MCF 10A (cell line): Measurements from ENCODE around the gene CAP2. TPM values are rescaled to one million over a fixed set of nuclear protein-coding genes. Genes with fewer than 3 reads are reported as not detected.

Experiments
- BruUV-seq: library from RNA; stranded (reverse); fragments of 400-500 nt; replicated peaks from 2 replicates; lab custom pipeline; 2021; lab: Mats Ljungman, UMichigan
- CTCF ChIA-PET: fragments of 300-600 bp; sonication (Branson Sonifier 250); formaldehyde crosslinking; extraction: SDS; loops from one replicate; lab custom pipeline; 2021; ENCODE audit warnings: antibody characterized with exemption, inconsistent platforms; lab: Yijun Ruan, JAX
- POLR2A ChIA-PET: fragments of 300-600, 350-650 bp; sonication (Branson Sonifier 250); formaldehyde crosslinking; extraction: SDS; loops from one replicate; lab custom pipeline; 2020; ENCODE audit warnings: antibody characterized with exemption, inconsistent platforms; lab: Yijun Ruan, JAX
- DNase-seq: peaks from one replicate; pipeline ENCODE4 v3.0.0-alpha.2; 2018; ENCODE audit not compliant: unreplicated experiment
- H3K27ac Mint-ChIP-seq: one replicate; pipeline ENCODE4 v1.8.0; 2022; ENCODE audit warnings: mild to moderate bottlenecking, low read depth, mixed read lengths; ENCODE audit not compliant: unreplicated experiment
- H3K27me3 Mint-ChIP-seq: one replicate; pipeline ENCODE4 v1.8.0; 2022; ENCODE audit warnings: mixed read lengths; ENCODE audit not compliant: insufficient read depth, unreplicated experiment
- H3K36me3 Mint-ChIP-seq: one replicate; pipeline ENCODE4 v1.8.0; 2022; ENCODE audit warnings: mild to moderate bottlenecking, moderate library complexity, mixed read lengths; ENCODE audit not compliant: insufficient read depth, unreplicated experiment
- H3K4me1 Mint-ChIP-seq: one replicate; pipeline ENCODE4 v1.8.0; 2022; ENCODE audit warnings: mixed read lengths; ENCODE audit not compliant: insufficient read depth, unreplicated experiment
- H3K4me3 Mint-ChIP-seq: one replicate; pipeline ENCODE4 v1.8.0; 2022; ENCODE audit warnings: mild to moderate bottlenecking, moderate library complexity, mixed read lengths; ENCODE audit not compliant: unreplicated experiment
- H3K9me3 Mint-ChIP-seq: one replicate; pipeline ENCODE4 v1.8.0; 2022; ENCODE audit warnings: mixed read lengths; ENCODE audit not compliant: unreplicated experiment
- CTCF ChIP-seq: fragments of 200-600 bp; IDR thresholded peaks from one replicate; pipeline ENCODE4 v1.8.0; 2022; ENCODE audit warnings: antibody characterized with exemption, mild to moderate bottlenecking; ENCODE audit not compliant: unreplicated experiment
- intact Hi-C: fragments of 100-400 bp; cut with micrococcal nuclease; formaldehyde crosslinking; loops from 2 replicates; pipeline ENCODE4 v1.14.1; 2022
- total RNA-seq: library from RNA; stranded (reverse); gene quantifications from 2 replicates; pipeline ENCODE4 v1.2.3, GENCODE V29; 2022

Gene CAP2
- total RNA-seq, 1 experiment from 2014 or later: 12.3 TPM

GRCh38 chr6:17367868-17368267, 25.5 kb upstream of the CAP2 start:
- BruUV-seq: no TSS peak
- no peaks in the 10 kb centered on the region for H3K27me3 Mint-ChIP-seq
- peaks cover 8% of the 10 kb centered on the region for H3K9me3 Mint-ChIP-seq
- intact Hi-C loops: no loop called here
- no peak overlapping the region for H3K27ac Mint-ChIP-seq
- no peaks in the 10 kb centered on the region for H3K4me1 Mint-ChIP-seq
- no peak overlapping the region for H3K4me3 Mint-ChIP-seq
- H3K36me3 Mint-ChIP-seq: no peaks in the 10 kb centered on the region
- DNase-seq: no peak
- no peak for TF ChIP-seq CTCF
- CTCF ChIA-PET: no interaction called here
- POLR2A ChIA-PET: interaction anchor here (1.0 kb wide), 1 partner anchor 26 kb away, joined by 3 read pairs; the partner anchor contains the start of gene CAP2

DNA sequence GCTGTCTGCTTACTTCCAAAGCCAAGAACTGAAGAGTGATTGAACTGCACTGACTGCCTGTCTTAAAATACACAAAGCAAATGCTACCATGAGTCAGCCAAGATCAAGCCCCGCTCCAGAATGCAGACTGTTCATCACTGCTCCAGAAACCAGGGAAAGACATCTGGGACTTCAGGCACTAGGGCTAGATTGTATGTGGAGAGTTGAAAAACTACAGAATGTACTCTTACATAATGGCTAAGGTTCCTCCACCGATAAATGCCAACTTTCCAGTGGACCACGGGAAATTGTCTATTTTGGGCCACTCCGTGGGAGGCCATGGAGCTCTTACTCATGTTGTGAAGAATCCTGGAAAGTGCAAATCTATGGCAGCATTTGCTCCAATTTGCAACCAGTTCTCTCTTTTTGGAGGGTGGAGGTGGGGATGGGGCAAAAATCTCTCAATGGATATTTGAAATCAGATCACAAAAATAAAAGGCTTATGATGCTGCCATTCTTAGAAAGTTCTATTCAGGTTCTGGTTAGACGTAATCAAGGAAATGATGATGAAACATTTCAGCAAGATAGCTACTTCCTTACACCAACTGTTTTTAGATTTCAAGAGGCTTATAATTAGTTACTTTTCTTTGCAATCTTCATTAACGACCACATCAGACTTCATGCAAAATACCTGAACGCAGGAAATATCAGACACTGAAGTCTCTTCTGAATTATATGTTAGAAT, 11.8 kb upstream of the CAP2 start:
- no peak overlapping the region for H3K4me3 Mint-ChIP-seq
- no peak overlapping the region for H3K27ac Mint-ChIP-seq
- no peak for DNase-seq
- ChIA-PET CTCF (interaction anchor here (0.6 kb wide), 1 partner anchor 37 kb away, joined by 3 read pairs; no protein-coding TSS in a partner anchor), POLR2A (interaction anchor here (0.6 kb wide), 1 partner anchor 270 kb away, joined by 3 read pairs; no protein-coding TSS in a partner anchor)
- TF ChIP-seq CTCF: no peak
- H3K9me3 Mint-ChIP-seq: no peaks in the 10 kb centered on the region
- intact Hi-C loops: no loop called here
- no peaks in the 10 kb centered on the region for H3K36me3 Mint-ChIP-seq
- H3K27me3 Mint-ChIP-seq: no peaks in the 10 kb centered on the region
- BruUV-seq: no TSS peak
- H3K4me1 Mint-ChIP-seq: peaks cover 6% of the 10 kb centered on the region

DNA sequence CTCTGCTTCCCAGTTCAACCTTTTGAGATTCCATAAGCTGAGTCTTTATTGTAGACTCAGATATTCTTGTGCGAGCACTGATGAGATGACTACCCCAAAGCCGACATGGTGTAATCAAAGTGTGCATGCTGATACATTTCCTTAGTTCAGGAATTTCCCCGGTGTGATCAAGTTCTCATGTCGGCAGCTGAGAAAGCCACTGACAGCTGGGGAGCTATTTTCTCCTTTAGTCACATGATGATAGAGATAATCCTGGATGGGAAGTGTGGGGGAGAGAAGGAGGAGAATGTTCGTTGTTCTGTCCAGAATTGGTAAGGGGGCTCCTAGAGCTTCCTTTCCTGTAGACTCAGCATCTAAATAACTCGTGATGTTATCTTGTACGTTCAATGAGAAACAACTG, 7.7 kb upstream of the CAP2 start:
- POLR2A ChIA-PET: no interaction called here
- DNase-seq: no peak
- Mint-ChIP-seq H3K27me3 (no peaks in the 10 kb centered on the region), H3K27ac (no peak overlapping the region), H3K9me3 (no peaks in the 10 kb centered on the region), H3K4me3 (no peak overlapping the region), H3K36me3 (no peaks in the 10 kb centered on the region), H3K4me1 (peaks cover 21% of the 10 kb centered on the region)
- CTCF ChIA-PET: interaction anchor here (0.7 kb wide), 1 partner anchor 316 kb away, joined by 3 read pairs; no protein-coding TSS in a partner anchor
- no peak for TF ChIP-seq CTCF
- intact Hi-C loops: no loop called here
- BruUV-seq: no TSS peak

GRCh38 chr6:17388365-17388764, 5.0 kb upstream of the CAP2 start:
- Mint-ChIP-seq H3K36me3 (no peaks in the 10 kb centered on the region), H3K4me1 (peaks cover 21% of the 10 kb centered on the region), H3K27me3 (no peaks in the 10 kb centered on the region), H3K27ac (no peak overlapping the region), H3K4me3 (no peak overlapping the region), H3K9me3 (no peaks in the 10 kb centered on the region)
- POLR2A ChIA-PET: no interaction called here
- DNase-seq: no peak
- TF ChIP-seq CTCF: no peak
- CTCF ChIA-PET: no interaction called here
- intact Hi-C loops: no loop called here
- no TSS peak for BruUV-seq
